Right lobe of liver (tissue), 4 donors: ENCODE results near the gene TNP2.

Experiments used
- POLR2A ChIP-seq: fragments of 450-650 bp; IDR thresholded peaks from one replicate; pipeline ENCODE4 v1.6.1; 2017; ENCODE audit warnings: antibody characterized with exemption, mild to moderate bottlenecking
- TF ChIP-seq, protein P1 (sequence below), 4 donors: fragments of 200-600 bp in 3 of 4; fragments of 450-650 bp in 1 of 4; IDR thresholded peaks; one replicate each; pipeline versions ENCODE4 v1.5.1 to v1.8.0; 2016 to 2022; ENCODE audit warnings: antibody characterized with exemption in 4 of 4, mild to moderate bottlenecking in 2 of 4
- donor health status: DM: no; HTN: no; CAD: no.
- donor health status: DM: no; HTN: no; CAD: no.
- donor health status: DM: no; HTN: yes; CAD: no.

DNA sequence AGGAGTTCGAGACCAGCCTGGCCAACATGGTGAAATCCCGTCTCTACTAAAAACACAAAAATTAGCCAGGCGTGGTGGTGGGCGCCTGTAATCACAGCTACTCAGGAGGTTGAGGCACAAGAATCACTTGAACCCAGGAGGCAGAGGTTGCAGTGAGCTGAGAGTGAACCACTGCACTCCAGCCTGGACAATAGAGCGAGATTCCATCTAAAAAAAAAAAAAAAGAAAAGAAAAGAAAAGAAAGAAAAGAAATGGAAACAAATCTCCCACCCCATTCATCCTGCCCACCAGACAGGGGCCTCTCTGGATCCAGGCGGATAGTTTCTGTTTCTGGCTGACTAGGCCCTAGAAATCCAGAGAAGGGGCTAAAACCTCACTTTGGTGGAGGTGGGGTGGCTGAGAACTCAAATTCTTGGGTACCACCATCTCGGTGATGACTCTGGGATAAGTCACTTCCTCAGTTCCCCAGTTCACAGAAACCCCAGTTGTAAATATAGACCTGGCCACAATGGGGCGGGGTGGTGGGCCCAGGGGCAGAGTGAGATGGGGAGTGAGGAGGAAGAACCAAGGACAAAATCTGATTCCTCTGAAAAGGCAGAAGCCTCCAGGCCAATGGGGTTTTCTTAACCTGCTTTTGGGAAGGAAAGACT, 35.3 kb downstream of the TNP2 start:
- no peak for TF ChIP-seq POLR2A
- TF ChIP-seq, protein P1, sequence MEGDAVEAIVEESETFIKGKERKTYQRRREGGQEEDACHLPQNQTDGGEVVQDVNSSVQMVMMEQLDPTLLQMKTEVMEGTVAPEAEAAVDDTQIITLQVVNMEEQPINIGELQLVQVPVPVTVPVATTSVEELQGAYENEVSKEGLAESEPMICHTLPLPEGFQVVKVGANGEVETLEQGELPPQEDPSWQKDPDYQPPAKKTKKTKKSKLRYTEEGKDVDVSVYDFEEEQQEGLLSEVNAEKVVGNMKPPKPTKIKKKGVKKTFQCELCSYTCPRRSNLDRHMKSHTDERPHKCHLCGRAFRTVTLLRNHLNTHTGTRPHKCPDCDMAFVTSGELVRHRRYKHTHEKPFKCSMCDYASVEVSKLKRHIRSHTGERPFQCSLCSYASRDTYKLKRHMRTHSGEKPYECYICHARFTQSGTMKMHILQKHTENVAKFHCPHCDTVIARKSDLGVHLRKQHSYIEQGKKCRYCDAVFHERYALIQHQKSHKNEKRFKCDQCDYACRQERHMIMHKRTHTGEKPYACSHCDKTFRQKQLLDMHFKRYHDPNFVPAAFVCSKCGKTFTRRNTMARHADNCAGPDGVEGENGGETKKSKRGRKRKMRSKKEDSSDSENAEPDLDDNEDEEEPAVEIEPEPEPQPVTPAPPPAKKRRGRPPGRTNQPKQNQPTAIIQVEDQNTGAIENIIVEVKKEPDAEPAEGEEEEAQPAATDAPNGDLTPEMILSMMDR (IDR thresholded peaks at IDR 0.05), result no peak
